ENCODE results near the gene GDAP1L1. TPM values are rescaled to one million over a fixed set of nuclear protein-coding genes. Genes with fewer than 3 reads are reported as not detected.
A peak's percentile ranks its signal among the peaks of the same experiment; 100 is the strongest.

The GDAP1L1 gene
- total RNA-seq, 1 experiment from 2014 or later: not detected

DNA sequence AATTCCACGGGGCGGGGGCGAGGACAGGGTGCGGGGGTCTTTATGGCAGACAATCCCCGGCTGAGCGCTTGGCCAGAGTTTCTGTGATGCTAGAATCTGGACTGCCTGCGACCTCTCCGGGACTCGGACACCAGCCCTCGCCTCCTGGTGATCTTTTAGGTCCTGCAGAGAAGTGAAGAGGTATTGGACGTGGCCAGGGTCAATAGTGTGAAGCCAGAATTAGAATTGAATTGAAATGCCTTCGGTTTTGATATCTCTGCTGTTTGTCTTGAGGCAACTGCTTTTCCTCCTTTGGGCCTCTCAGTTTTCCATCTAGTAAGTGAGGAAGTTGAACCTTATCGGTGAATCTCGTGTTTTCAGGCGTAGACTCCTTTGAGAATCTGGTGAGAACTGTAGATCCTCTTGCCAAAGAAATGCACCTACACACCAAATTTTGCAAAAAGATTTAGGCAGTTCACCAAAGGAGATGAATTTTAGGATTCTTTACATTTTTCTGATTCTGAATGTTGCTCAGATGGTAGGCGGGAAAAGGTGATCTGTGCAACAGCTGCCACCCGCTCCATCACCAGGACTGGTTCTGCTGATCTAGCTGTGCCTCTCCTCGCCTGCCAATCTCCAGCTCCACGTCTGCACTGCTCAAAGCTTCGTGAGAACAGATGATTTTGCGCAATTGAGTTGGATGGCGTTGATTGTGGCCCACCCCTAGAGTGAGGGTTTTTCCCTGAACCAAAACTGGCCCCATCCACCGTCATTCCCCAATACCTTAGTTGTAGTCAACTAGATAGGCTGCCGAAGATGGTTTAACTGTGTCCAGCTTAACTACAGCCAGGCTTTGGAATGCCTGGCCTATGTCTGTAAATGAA, 35.7 kb upstream of the GDAP1L1 start:
- Histone ChIP-seq H3K27ac (peak overlapping the region; percentile 73), H3K9me3 (ENCODE audit: insufficient read depth, low read depth) (no peaks in the 10 kb centered on the region), H3F3A (ENCODE audit: insufficient read depth, low read depth) (peaks cover 40% of the 10 kb centered on the region; the same call in 1 of the 2 replicates), H4K20me1 (ENCODE audit: insufficient read depth) (peaks cover 10% of the 10 kb centered on the region), H3K9me2 (ENCODE audit: insufficient read depth) (no peaks in the 10 kb centered on the region), H3K27me3 (ENCODE audit: insufficient read depth, low read depth) (no peaks in the 10 kb centered on the region), H3K36me3 (ENCODE audit: low read depth) (peaks cover under 1% of the 10 kb centered on the region; the same call in 1 of the 2 replicates), H3K4me1 (replicated peaks; ENCODE audit: insufficient read depth) (peaks cover 37% of the 10 kb centered on the region), H3K4me3 (peak overlapping the region; percentile 79), H3K4me2 (peak overlapping the region; percentile 84), H2AFZ (peak overlapping the region; percentile 81), H3K79me2 (ENCODE audit: low read depth) (peaks cover 58% of the 10 kb centered on the region)
- ChIA-PET CTCF (interaction anchor here (0.6 to 1.2 kb wide), 4 partner anchors 22 to 763 kb away, joined by 3 to 4 read pairs (median 4); no protein-coding TSS in a partner anchor), POLR2A (ENCODE audit: unreplicated experiment) (interaction anchor here (0.6 to 0.7 kb wide), 4 partner anchors 14 to 700 kb away, joined by 3 to 6 read pairs (median 4); no protein-coding TSS in a partner anchor)
- BruUV-seq (replicated peaks): TSS peak; percentile 90
- TF ChIP-seq, protein P1, sequence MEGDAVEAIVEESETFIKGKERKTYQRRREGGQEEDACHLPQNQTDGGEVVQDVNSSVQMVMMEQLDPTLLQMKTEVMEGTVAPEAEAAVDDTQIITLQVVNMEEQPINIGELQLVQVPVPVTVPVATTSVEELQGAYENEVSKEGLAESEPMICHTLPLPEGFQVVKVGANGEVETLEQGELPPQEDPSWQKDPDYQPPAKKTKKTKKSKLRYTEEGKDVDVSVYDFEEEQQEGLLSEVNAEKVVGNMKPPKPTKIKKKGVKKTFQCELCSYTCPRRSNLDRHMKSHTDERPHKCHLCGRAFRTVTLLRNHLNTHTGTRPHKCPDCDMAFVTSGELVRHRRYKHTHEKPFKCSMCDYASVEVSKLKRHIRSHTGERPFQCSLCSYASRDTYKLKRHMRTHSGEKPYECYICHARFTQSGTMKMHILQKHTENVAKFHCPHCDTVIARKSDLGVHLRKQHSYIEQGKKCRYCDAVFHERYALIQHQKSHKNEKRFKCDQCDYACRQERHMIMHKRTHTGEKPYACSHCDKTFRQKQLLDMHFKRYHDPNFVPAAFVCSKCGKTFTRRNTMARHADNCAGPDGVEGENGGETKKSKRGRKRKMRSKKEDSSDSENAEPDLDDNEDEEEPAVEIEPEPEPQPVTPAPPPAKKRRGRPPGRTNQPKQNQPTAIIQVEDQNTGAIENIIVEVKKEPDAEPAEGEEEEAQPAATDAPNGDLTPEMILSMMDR (conservative IDR thresholded peaks at IDR 0.05): no peak
- no peak for TF ChIP-seq EZH2 (IDR thresholded peaks at IDR 0.05; ENCODE audit: low read depth)
- peak in 1 of 2 experiments; percentile 28 for DNase-seq
- intact Hi-C loops (cut with micrococcal nuclease; ENCODE audit: unreplicated experiment): loop anchor here (2.0 kb wide), 1 partner anchor 95 kb away; no protein-coding TSS in a partner anchor

DNA sequence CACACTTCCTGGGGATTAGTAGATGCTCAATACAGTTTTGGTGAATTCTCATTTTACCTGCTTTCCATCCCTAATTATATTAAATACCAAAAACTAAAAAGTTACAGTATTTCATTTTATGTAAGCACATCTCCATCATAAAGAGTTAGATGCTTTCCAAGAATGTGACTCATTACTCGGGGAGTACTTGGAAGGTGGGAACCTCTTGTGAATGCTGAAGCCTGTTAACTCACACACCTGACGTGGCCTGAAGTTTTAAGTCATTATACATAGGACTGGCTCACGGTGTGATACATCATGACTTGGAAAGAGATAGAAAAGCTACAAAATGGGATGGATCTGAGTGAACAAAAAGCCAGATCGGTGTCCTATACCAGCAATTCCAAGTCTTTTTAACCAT, 34.3 kb upstream of the GDAP1L1 start:
- ChIA-PET CTCF (interaction anchor here (0.6 to 1.2 kb wide), 4 partner anchors 26 to 1289 kb away, joined by 3 to 9 read pairs (median 4); no protein-coding TSS in a partner anchor), POLR2A (ENCODE audit: unreplicated experiment) (no interaction called here)
- H3F3A ChIP-seq (ENCODE audit: insufficient read depth, low read depth): peaks cover 36% of the 10 kb centered on the region; the same call in 1 of the 2 replicates
- H3K4me2 ChIP-seq: peak overlapping the region; percentile 84; the same call in 1 of the 2 replicates
- no peak overlapping the region for H3K27ac ChIP-seq
- TF ChIP-seq, protein P1 (conservative IDR thresholded peaks at IDR 0.05): no peak
- TF ChIP-seq EZH2 (IDR thresholded peaks at IDR 0.05; ENCODE audit: low read depth): no peak
- H3K9me3 ChIP-seq (ENCODE audit: insufficient read depth, low read depth): no peaks in the 10 kb centered on the region
- no peaks in the 10 kb centered on the region for H3K27me3 ChIP-seq (ENCODE audit: insufficient read depth, low read depth)
- no TSS peak for BruUV-seq (replicated peaks)
- H3K4me1 ChIP-seq (replicated peaks; ENCODE audit: insufficient read depth): peaks cover 23% of the 10 kb centered on the region
- no peak overlapping the region for H2AFZ ChIP-seq
- no peak overlapping the region for H3K4me3 ChIP-seq
- H3K36me3 ChIP-seq (ENCODE audit: low read depth): no peaks in the 10 kb centered on the region
- H4K20me1 ChIP-seq (ENCODE audit: insufficient read depth): peaks cover 10% of the 10 kb centered on the region
- no peak for DNase-seq
- intact Hi-C loops (cut with micrococcal nuclease; ENCODE audit: unreplicated experiment): no loop called here
- H3K9me2 ChIP-seq (ENCODE audit: insufficient read depth): no peaks in the 10 kb centered on the region
- peaks cover 44% of the 10 kb centered on the region for H3K79me2 ChIP-seq (ENCODE audit: low read depth)

- DNase-seq: peak in 1 of 2 experiments; percentile 65
- ChIA-PET CTCF (interaction anchor here (0.6 to 1.0 kb wide), 2 partner anchors 37 to 105 kb away, joined by 3 to 6 read pairs; no protein-coding TSS in a partner anchor), POLR2A (ENCODE audit: unreplicated experiment) (no interaction called here)
- Histone ChIP-seq H3F3A (ENCODE audit: insufficient read depth, low read depth) (peaks cover 17% of the 10 kb centered on the region; the same call in 1 of the 2 replicates), H3K9me2 (ENCODE audit: insufficient read depth) (no peaks in the 10 kb centered on the region), H3K36me3 (ENCODE audit: low read depth) (no peaks in the 10 kb centered on the region), H3K4me2 (no peak overlapping the region), H3K27me3 (ENCODE audit: insufficient read depth, low read depth) (no peaks in the 10 kb centered on the region), H4K20me1 (ENCODE audit: insufficient read depth) (no peaks in the 10 kb centered on the region), H3K4me1 (replicated peaks; ENCODE audit: insufficient read depth) (peaks cover 9% of the 10 kb centered on the region), H3K79me2 (ENCODE audit: low read depth) (peaks cover 21% of the 10 kb centered on the region), H2AFZ (no peak overlapping the region), H3K27ac (no peak overlapping the region), H3K4me3 (no peak overlapping the region), H3K9me3 (ENCODE audit: insufficient read depth, low read depth) (no peaks in the 10 kb centered on the region)
- no TSS peak for BruUV-seq (replicated peaks)
- TF ChIP-seq EZH2 (IDR thresholded peaks at IDR 0.05; ENCODE audit: low read depth): no peak
- TF ChIP-seq, protein P1 (conservative IDR thresholded peaks at IDR 0.05): peak; percentile 94
- intact Hi-C loops (cut with micrococcal nuclease; ENCODE audit: unreplicated experiment): loop anchor here (5.0 kb wide), 2 partner anchors 467 to 768 kb away; no protein-coding TSS in a partner anchor
Measured at GRCh38 chr20:44215125-44215524, 32.0 kb upstream of the GDAP1L1 start.
